GM23248 (cell line): Measurements from ENCODE around the gene CFAP47. TPM values are rescaled to one million over a fixed set of nuclear protein-coding genes. Genes with fewer than 3 reads are reported as not detected.

ENCODE experiments used
- DNase-seq: peaks from one replicate; pipeline ENCODE4 v3.0.0-alpha.2; 2015
- H2AFZ ChIP-seq: fragments of 200-600 bp; sonication (generic); 2 replicates; pipeline ENCODE4 v1.6.1; 2016; ENCODE audit warnings: antibody characterized with exemption
- H3F3A ChIP-seq: fragments of 200-600 bp; sonication (generic); 2 replicates; pipeline ENCODE4 v1.6.1; 2016; ENCODE audit warnings: mild to moderate bottlenecking, antibody characterized with exemption, mixed run types; ENCODE audit not compliant: insufficient read depth
- H3K27ac ChIP-seq: fragments of 200-600 bp; sonication (generic); 2 replicates; pipeline ENCODE4 v1.5.1; 2016; ENCODE audit warnings: mild to moderate bottlenecking
- H3K27me3 ChIP-seq: fragments of 200-600 bp; sonication (generic); replicated peaks from 2 replicates; pipeline ENCODE4 v1.6.1; 2016; ENCODE audit warnings: mild to moderate bottlenecking; ENCODE audit not compliant: insufficient read depth
- H3K36me3 ChIP-seq: fragments of 200-600 bp; sonication (generic); 2 replicates; pipeline ENCODE4 v1.6.1; 2016; ENCODE audit warnings: low read depth, mild to moderate bottlenecking
- H3K4me1 ChIP-seq: fragments of 200-600 bp; sonication (generic); 2 replicates; pipeline ENCODE4 v1.6.1; 2016; ENCODE audit warnings: mild to moderate bottlenecking; ENCODE audit not compliant: insufficient read depth
- H3K4me2 ChIP-seq: fragments of 200-600 bp; sonication (generic); one replicate; pipeline ENCODE4 v1.6.1; 2016; ENCODE audit warnings: mild to moderate bottlenecking; ENCODE audit not compliant: unreplicated experiment
- H3K4me3 ChIP-seq: fragments of 200-600 bp; sonication (generic); 2 replicates; pipeline ENCODE4 v1.5.1; 2016; ENCODE audit warnings: mild to moderate bottlenecking
- H3K79me2 ChIP-seq: fragments of 200-600 bp; sonication (generic); 2 replicates; pipeline ENCODE4 v1.6.1; 2016; ENCODE audit warnings: mild to moderate bottlenecking; ENCODE audit not compliant: insufficient read depth
- H3K9ac ChIP-seq: fragments of 200-600 bp; sonication (generic); 2 replicates; pipeline ENCODE4 v1.6.1; 2016; ENCODE audit warnings: mild to moderate bottlenecking
- H3K9me2 ChIP-seq: fragments of 200-600 bp; sonication (generic); 2 replicates; pipeline ENCODE4 v1.6.1; 2016; ENCODE audit warnings: mixed run types, mild to moderate bottlenecking, moderate library complexity; ENCODE audit not compliant: insufficient read depth
- H3K9me3 ChIP-seq: fragments of 200-600 bp; sonication (generic); one replicate; pipeline ENCODE4 v1.6.1; 2017; ENCODE audit warnings: low read depth
- H4K20me1 ChIP-seq: fragments of 200-600 bp; sonication (generic); 2 replicates; pipeline ENCODE4 v1.6.0; 2016; ENCODE audit not compliant: insufficient read depth
- EZH2 ChIP-seq: fragments of 200-600 bp; sonication (generic); IDR thresholded peaks from 2 replicates; pipeline ENCODE4 v1.6.1; 2018; ENCODE audit warnings: antibody characterized with exemption, mild to moderate bottlenecking; ENCODE audit not compliant: insufficient read depth, poor library complexity, severe bottlenecking
- EZH2phosphoT487 ChIP-seq: fragments of 200-600 bp; sonication (generic); IDR thresholded peaks from 2 replicates; pipeline ENCODE4 v1.6.1; 2018; ENCODE audit warnings: antibody characterized with exemption, moderate library complexity, mild to moderate bottlenecking, low read depth; ENCODE audit not compliant: insufficient read depth
- WGBS, 2 experiments: methylation state at CpG; one replicate each; pipeline ENCODE4 v1.1.6; 2015 to 2017; ENCODE audit warnings: low lambda C conversion rate in 2 of 2, low coverage in 1 of 2; ENCODE audit errors: missing lambda C conversion rate in 2 of 2; 5-methylcytosine and 5-hydroxymethylcytosine counted together
- in situ Hi-C: fragments of 300-500 bp; cut with MboI; formaldehyde crosslinking; loops from 2 replicates; pipeline ENCODE4 v1.15.0; 2020
- polyA plus RNA-seq: library from polyadenylated mRNA; unstranded; fragments of >200 nt; fragmentation: Nextera tagmentation; extraction: Ambion mirVana; gene quantifications from 2 replicates; pipeline ENCODE4 v1.2.1, GENCODE V29; 2016
- small RNA-seq: library from RNA; depleted of rRNA; stranded (forward); fragments of <200 nt; gene quantifications from one replicate; pipeline ENCODE3, GENCODE V24; 2014; ENCODE audit warnings: low read depth, low replicate concordance
- total RNA-seq: library from RNA; depleted of rRNA; stranded (reverse); fragments of >200 nt; shearing (Covaris generic); gene quantifications from 2 replicates; pipeline ENCODE4 v1.2.3, GENCODE V29; 2014; rRNA removed

Gene CFAP47
- total and polyA plus RNA-seq, 2 experiments from 2014 or later: not detected

DNA sequence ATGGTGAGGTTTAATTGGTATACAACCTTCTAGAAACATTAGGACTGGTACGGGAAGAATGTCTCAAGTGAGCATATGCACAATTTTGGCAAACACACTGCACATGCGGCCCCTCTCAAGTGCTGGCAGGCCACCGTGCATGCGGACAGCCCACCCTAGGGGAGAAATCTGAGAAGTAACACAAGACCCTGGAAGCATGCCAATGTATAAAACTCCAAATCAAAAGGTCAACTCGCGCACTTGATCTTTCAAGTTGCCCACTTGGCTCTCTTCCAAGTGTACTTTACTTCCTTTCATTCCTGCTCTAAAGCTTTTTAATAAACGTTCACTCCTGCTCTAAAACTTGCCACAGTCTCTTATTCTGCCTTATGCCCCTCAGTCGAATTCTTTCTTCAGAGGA, 488.3 kb downstream of the CFAP47 start:
- in situ Hi-C loops: no loop called here
- Histone ChIP-seq H3K27me3 (no peaks in the 10 kb centered on the region), H3K9ac (no peak overlapping the region), H3K4me3 (no peak overlapping the region), H3K4me2 (no peak overlapping the region), H3K36me3 (no peaks in the 10 kb centered on the region), H3K9me2 (no peaks in the 10 kb centered on the region), H3K4me1 (no peaks in the 10 kb centered on the region), H3F3A (no peaks in the 10 kb centered on the region), H2AFZ (no peak overlapping the region), H3K9me3 (no peaks in the 10 kb centered on the region), H3K27ac (no peak overlapping the region), H3K79me2 (no peaks in the 10 kb centered on the region), H4K20me1 (no peaks in the 10 kb centered on the region)
- no peak for DNase-seq
- no peak for TF ChIP-seq EZH2
- TF ChIP-seq EZH2phosphoT487: no peak
- 34 to 38% methylated on average over 4 to 8 of the region's 8 CpGs for WGBS, 2 experiments

DNA sequence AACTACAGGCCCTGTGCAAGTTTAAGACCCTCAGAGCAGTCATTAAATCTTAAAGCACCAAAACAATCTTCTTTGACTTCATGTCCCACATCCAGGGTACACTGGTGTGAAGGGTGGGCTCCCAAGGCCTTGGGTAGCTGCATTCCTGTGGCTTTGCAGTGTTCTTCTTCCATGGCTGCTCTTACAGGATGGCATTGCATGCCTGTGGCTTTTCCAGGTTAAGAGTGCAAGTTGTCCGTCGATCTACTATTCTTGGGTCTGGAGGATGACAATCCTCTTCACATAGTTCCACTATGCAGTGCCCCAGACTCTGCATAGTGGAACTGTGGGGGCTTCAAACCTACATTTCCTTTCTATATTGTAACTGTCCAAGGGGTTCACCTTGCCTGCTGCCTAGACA, 494.5 kb downstream of the CFAP47 start:
- no peak overlapping the region for H3K9ac ChIP-seq
- H3K9me3 ChIP-seq: no peaks in the 10 kb centered on the region
- H3K36me3 ChIP-seq: no peaks in the 10 kb centered on the region
- H3F3A ChIP-seq: no peaks in the 10 kb centered on the region
- H4K20me1 ChIP-seq: no peaks in the 10 kb centered on the region
- H3K4me2 ChIP-seq: no peak overlapping the region
- H3K9me2 ChIP-seq: no peaks in the 10 kb centered on the region
- TF ChIP-seq EZH2 (no peak), EZH2phosphoT487 (no peak)
- H3K4me3 ChIP-seq: no peak overlapping the region
- H3K4me1 ChIP-seq: no peaks in the 10 kb centered on the region
- H2AFZ ChIP-seq: no peak overlapping the region
- H3K27ac ChIP-seq: no peak overlapping the region
- no peaks in the 10 kb centered on the region for H3K79me2 ChIP-seq
- 38% methylated on average over 2 of the region's 2 CpGs; no CpG with 5 or more reads in 1 of the 2 experiments for WGBS, 2 experiments
- in situ Hi-C loops: no loop called here
- DNase-seq: no peak
- H3K27me3 ChIP-seq: no peaks in the 10 kb centered on the region

DNA sequence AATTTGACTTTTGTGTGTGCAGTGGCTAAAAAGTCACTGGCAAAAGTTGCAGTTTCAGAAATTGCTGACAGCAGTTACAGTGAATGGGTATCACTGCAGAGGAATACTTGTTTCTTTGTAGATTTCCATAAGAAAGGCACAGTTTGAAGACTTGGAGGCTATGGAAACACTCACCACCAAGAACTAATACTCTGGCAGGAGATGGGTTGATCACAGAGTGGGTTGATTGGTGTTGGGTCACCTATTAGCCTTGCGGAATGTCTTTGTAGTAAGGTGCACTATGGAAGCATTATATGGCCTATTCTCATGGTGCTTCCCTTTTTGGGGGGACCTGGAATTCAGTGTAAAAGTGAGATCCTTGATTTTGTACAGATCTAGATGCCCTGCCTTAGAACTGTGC, 502.8 kb downstream of the CFAP47 start:
- no peak overlapping the region for H3K27ac ChIP-seq
- in situ Hi-C loops: no loop called here
- 67 to 100% methylated on average over 1 of the region's 1 CpG for WGBS, 2 experiments
- TF ChIP-seq EZH2 (no peak), EZH2phosphoT487 (no peak)
- H2AFZ ChIP-seq: no peak overlapping the region
- no peak overlapping the region for H3K4me2 ChIP-seq
- H3K36me3 ChIP-seq: no peaks in the 10 kb centered on the region
- H3K9ac ChIP-seq: no peak overlapping the region
- no peak for DNase-seq
- no peaks in the 10 kb centered on the region for H3K4me1 ChIP-seq
- no peaks in the 10 kb centered on the region for H4K20me1 ChIP-seq
- no peaks in the 10 kb centered on the region for H3K79me2 ChIP-seq
- H3K27me3 ChIP-seq: no peaks in the 10 kb centered on the region
- no peak overlapping the region for H3K4me3 ChIP-seq
- no peaks in the 10 kb centered on the region for H3K9me3 ChIP-seq
- H3K9me2 ChIP-seq: no peaks in the 10 kb centered on the region
- no peaks in the 10 kb centered on the region for H3F3A ChIP-seq

DNA sequence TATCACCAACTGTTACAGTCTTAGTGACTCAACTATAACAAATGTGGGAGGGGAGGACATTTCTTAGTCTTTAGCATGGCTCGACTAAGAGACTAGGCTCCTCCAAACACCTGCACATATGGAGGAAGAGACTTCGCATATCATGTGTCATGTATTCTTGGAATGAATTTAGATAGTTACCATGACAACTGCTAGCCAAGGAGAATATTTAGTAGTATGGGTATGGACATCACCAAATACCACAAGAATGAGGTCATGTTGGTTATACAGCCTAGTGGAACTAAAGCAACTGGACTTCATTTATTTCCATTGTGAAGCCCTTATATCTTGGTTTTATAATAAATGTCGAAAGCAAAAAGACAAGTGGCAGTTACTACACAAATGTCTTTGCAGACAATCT, 512.3 kb downstream of the CFAP47 start:
- no peak overlapping the region for H2AFZ ChIP-seq
- no peaks in the 10 kb centered on the region for H3K4me1 ChIP-seq
- no peak overlapping the region for H3K4me3 ChIP-seq
- no peak overlapping the region for H3K9ac ChIP-seq
- no peak overlapping the region for H3K27ac ChIP-seq
- no peaks in the 10 kb centered on the region for H3K36me3 ChIP-seq
- no peaks in the 10 kb centered on the region for H4K20me1 ChIP-seq
- no peaks in the 10 kb centered on the region for H3K79me2 ChIP-seq
- DNase-seq: peak; percentile 0
- 0 to 5% methylated on average over 3 of the region's 3 CpGs for WGBS, 2 experiments
- in situ Hi-C loops: no loop called here
- H3K9me2 ChIP-seq: no peaks in the 10 kb centered on the region
- no peak for TF ChIP-seq EZH2phosphoT487
- TF ChIP-seq EZH2: no peak
- no peak overlapping the region for H3K4me2 ChIP-seq
- H3K27me3 ChIP-seq: no peaks in the 10 kb centered on the region
- H3F3A ChIP-seq: no peaks in the 10 kb centered on the region
- H3K9me3 ChIP-seq: no peaks in the 10 kb centered on the region

DNA sequence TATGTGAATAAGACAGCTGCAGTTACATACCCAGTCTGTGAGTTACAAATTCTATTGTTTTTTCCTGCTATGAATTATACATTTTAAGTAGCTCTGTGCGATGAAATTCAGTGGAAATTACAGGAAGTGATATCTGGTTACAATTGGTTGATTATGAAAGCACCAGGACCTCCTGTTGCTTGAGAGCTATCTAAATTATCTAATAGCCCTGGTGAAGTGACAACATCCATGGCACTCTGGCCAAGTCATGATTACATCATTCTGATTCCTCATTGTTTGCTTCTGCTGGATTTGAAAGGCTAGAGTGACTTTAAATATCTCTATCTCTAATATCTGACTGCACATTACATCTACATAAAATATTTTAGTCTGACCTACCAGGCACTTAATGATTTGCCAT, 515.0 kb downstream of the CFAP47 start:
- H3K9me3 ChIP-seq: no peaks in the 10 kb centered on the region
- H3K4me1 ChIP-seq: no peaks in the 10 kb centered on the region
- in situ Hi-C loops: no loop called here
- H3K27me3 ChIP-seq: no peaks in the 10 kb centered on the region
- DNase-seq: no peak
- no peaks in the 10 kb centered on the region for H3F3A ChIP-seq
- no peak overlapping the region for H3K27ac ChIP-seq
- no peak overlapping the region for H3K4me2 ChIP-seq
- no peak overlapping the region for H2AFZ ChIP-seq
- TF ChIP-seq EZH2phosphoT487 (no peak), EZH2 (no peak)
- no peak overlapping the region for H3K9ac ChIP-seq
- no peak overlapping the region for H3K4me3 ChIP-seq
- H3K79me2 ChIP-seq: no peaks in the 10 kb centered on the region
- whole genome bisulfite sequencing, 2 experiments: 44 to 55% methylated on average over 1 of the region's 1 CpG
- no peaks in the 10 kb centered on the region for H3K36me3 ChIP-seq
- H4K20me1 ChIP-seq: no peaks in the 10 kb centered on the region
- H3K9me2 ChIP-seq: no peaks in the 10 kb centered on the region

Small RNAs within 50 kb of the gene (small RNA-seq; reads per million reads assigned to genes)
- gene RNU6-641P: not detected

Other genes starting within 250 kb of the CFAP47 start
- gene MAGEB16, start 121.4 kb upstream of the CFAP47 start, total RNA-seq: not detected in 2 replicates
- gene MAGEB16, start 121.4 kb upstream of the CFAP47 start, polyA plus RNA-seq: not detected in 2 replicates